ENCODE results near the gene MTARC1. TPM values are rescaled to one million over a fixed set of nuclear protein-coding genes. Genes with fewer than 3 reads are reported as not detected.
A peak's percentile ranks its signal among the peaks of the same experiment; 100 is the strongest.

Gene MTARC1
- total RNA-seq, 1 experiment from 2014 or later = 0.74 TPM

GRCh38 chr1:220786057-220786336 is 716 bp upstream of the MTARC1 start:
- POLR2A ChIA-PET = no interaction called here
- Histone ChIP-seq H3K9me3 (ENCODE audit: control insufficient read depth, insufficient read depth, low read depth, low read length) (no peaks in the 10 kb centered on the region), H3K27ac (ENCODE audit: low read length) (no peak overlapping the region), H3K27me3 (ENCODE audit: control insufficient read depth, insufficient read depth, low read length) (no peaks in the 10 kb centered on the region), H3K4me1 (ENCODE audit: control insufficient read depth, insufficient read depth, low read length) (no peaks in the 10 kb centered on the region), H3K4me3 (ENCODE audit: low read depth in 2 of 2, low read length in 2 of 2) (no peak overlapping the region), H3K36me3 (ENCODE audit: control insufficient read depth, insufficient read depth, low read length) (no peaks in the 10 kb centered on the region; the same call in 1 of the 2 replicates)
- CTCF ChIA-PET = interaction anchor here (0.7 kb wide), 2 partner anchors 251 to 418 kb away, joined by 3 to 4 read pairs; no protein-coding TSS in a partner anchor
- in situ Hi-C loops (cut with HindIII; ENCODE audit: low pct_unique_long_range_greater_than_20kb, low sequenced_read_pairs) (no loop called here), intact Hi-C loops (cut with micrococcal nuclease; ENCODE audit: unreplicated experiment) (no loop called here)
- TF ChIP-seq CTCF (IDR thresholded peaks at IDR 0.05) (no peak), REST (IDR thresholded peaks at IDR 0.05; ENCODE audit: insufficient read depth in 1 of 2, low read depth in 2 of 2, low read length in 1 of 2) (no peak), TCF7L2 (IDR thresholded peaks at IDR 0.05; ENCODE audit: low read depth, low read length) (no peak), POLR2AphosphoS5 (IDR thresholded peaks at IDR 0.05; ENCODE audit: low read depth, low read length) (no peak), SIN3A (IDR thresholded peaks at IDR 0.05; ENCODE audit: borderline replicate concordance, insufficient read depth, low read depth, low read length) (no peak)
- DNase-seq (ENCODE audit: low read depth, low spot score) = no peak
- BruUV-seq (replicated peaks) = no TSS peak
- 0 out of 2 replicates have a peak, but pooled peaks have one; percentile 14 for ATAC-seq

GRCh38 chr1:220787069-220787619 is 431 bp downstream of the MTARC1 start:
- TF ChIP-seq SIN3A (IDR thresholded peaks at IDR 0.05; ENCODE audit: borderline replicate concordance, insufficient read depth, low read depth, low read length) = no peak
- TF ChIP-seq TCF7L2 (IDR thresholded peaks at IDR 0.05; ENCODE audit: low read depth, low read length) = no peak
- no peak for TF ChIP-seq POLR2AphosphoS5 (IDR thresholded peaks at IDR 0.05; ENCODE audit: low read depth, low read length)
- TF ChIP-seq REST (IDR thresholded peaks at IDR 0.05; ENCODE audit: insufficient read depth in 1 of 2, low read depth in 2 of 2, low read length in 1 of 2) = no peak
- TF ChIP-seq CTCF (IDR thresholded peaks at IDR 0.05) = peak; percentile 17
- in situ Hi-C loops (cut with HindIII; ENCODE audit: low pct_unique_long_range_greater_than_20kb, low sequenced_read_pairs) (no loop called here), intact Hi-C loops (cut with micrococcal nuclease; ENCODE audit: unreplicated experiment) (no loop called here)
- BruUV-seq (replicated peaks) = no TSS peak
- DNase-seq (ENCODE audit: low read depth, low spot score) = no peak
- Histone ChIP-seq H3K27ac (ENCODE audit: low read length) (no peak overlapping the region), H3K9me3 (ENCODE audit: control insufficient read depth, insufficient read depth, low read depth, low read length) (no peaks in the 10 kb centered on the region), H3K4me1 (ENCODE audit: control insufficient read depth, insufficient read depth, low read length) (no peaks in the 10 kb centered on the region), H3K27me3 (ENCODE audit: control insufficient read depth, insufficient read depth, low read length) (no peaks in the 10 kb centered on the region), H3K36me3 (ENCODE audit: control insufficient read depth, insufficient read depth, low read length) (no peaks in the 10 kb centered on the region; the same call in 1 of the 2 replicates), H3K4me3 (ENCODE audit: low read depth in 2 of 2, low read length in 2 of 2) (peak overlapping the region; percentile 40 to 47)
- ChIA-PET POLR2A (no interaction called here), CTCF (interaction anchor here (0.6 kb wide), 1 partner anchor 107 kb away, joined by 4 read pairs; no protein-coding TSS in a partner anchor)
- peak; percentile 71 for ATAC-seq

Data from Panc1 (cell line).